Activated CD4-positive, alpha-beta T cell treated with anti-CD3 and anti-CD28 coated beads, Interleukin-10, Interleukin-2, amounts not matched to agents 100 ng/mL and 50 ng/mL, durations not matched to agents 16 hours and 8 hours (primary cell): Measurements from ENCODE around the gene TM9SF3.
"Not testable (repeated sequence)": the region's sequence is repeated elsewhere in the genome, so short reads cannot be mapped to it uniquely, and the experiment has no call there.

Experiments
- DNase-seq: peaks from one replicate; pipeline ENCODE4 v3.0.0-alpha.2; 2020

The TM9SF3 gene

DNA sequence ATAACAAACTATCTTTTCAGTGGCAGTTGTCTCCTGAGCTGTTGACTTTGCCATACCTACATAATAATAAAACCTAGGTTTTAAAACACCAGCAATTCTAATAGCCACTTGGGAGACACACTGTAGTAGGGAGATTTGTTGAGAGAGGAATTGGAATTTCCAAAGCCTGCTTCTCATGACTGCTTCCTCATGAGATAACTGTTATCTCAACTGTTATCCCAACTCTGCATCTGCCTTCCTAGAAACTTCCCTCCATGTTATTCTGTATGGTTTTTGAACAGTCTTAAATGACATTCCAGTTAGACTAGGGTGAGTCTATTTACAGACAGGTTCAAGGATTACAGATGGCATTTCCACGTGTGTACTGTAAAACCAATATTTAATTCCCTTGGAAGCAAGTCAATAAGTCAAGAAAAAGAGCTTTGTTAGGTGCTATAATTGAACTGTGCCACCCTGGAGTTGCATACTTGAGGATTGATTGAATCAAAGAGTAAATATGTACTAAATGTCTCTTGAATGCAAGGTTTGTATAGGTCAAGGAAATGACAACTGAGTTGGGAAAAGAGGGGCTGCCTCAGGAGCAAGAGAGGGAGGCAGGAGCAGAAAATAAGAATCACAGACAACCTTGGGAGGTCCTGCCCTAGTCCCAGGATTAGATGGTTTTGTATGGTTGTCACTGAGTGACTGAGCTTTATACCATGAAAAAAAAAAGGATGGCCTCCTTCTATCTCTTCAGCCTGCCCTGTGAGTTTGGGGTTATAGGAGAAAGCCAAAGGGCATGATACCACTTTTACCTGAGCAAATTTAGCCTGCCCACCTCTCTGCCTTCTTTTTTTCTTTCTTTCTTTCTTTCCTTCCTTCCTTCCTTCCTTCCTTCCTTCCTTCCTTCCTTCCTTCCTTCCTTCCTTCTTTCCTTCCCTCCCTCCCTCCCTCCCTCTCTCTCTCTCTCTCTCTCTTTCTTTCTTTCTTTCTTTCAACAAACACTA is 9.9 kb upstream of the TM9SF3 start:
- no peak for DNase-seq

DNA sequence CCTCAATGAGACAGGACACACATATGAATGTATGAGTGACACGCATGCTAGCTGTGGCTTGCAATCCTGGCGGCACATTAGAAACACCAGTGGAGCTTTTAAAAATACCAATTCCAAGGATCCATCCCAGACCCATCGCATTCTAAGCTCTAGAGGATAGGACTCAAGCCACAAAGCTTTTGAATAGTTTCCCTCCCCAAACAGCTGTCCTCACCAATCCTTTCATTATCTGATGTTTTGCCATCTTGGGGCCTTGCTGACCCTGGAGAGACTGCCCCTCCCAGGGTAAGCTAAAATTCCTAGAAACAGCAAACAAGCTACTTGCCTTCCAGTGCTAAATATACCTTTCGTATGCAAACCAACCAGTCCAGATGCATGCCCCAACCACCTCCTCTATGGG is 8.9 kb upstream of the TM9SF3 start:
- no peak for DNase-seq

DNA sequence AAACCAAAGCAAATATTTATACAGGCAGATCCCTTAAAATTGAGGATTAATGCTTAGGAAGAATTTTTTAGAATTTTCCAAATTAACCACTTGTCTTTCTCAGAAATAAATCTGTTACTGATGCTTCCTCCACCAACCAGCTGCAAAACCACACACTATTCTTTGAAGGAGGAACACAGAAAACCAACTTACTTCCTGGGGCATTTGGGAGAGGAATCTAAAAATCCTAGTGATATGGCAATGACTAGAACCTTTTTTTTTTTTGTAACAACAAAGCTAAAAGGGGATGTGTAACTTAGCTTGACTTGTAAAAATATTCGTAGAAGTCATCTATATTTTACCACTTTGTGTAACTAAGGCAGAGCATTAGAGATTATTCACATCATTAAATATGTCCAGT is 5.1 kb upstream of the TM9SF3 start:
- DNase-seq, result no peak

DNA sequence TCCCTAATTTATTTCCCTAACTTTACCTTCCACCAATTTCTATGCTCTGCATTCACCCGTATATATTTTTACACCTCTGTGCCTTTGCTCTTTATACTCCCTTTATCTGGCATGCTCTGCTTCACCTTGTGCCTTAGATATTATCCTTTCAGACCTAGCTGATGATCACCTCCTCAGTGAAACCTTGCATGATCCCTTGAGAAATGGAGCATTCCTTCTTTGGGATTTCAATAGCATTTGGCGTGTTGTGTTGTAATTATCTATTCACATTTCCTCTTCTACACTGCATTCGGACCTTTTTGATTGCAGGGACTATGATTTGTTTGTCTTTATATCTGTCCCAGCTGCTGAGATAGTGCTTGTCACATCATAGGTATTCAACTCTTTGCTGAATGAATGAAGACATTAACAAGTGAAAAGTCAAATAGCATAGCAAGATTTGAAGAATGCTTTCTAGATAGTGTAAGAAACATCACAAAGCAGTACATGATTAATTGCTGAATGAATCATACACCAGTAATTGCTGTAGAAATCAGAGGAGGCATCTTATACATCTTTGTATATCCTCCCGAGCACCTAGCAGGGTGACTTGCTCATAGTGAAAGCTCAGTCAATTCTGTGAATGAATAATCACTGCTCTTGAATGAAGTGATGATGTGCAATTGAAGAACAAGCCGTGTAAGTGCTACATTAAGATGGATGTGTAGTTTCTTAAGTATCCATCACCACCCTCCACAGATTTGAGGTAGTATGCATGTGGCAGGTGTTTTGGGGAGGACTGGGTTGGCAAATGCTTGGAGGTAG is 2.0 kb upstream of the TM9SF3 start:
- DNase-seq, result peak; percentile 94

DNA sequence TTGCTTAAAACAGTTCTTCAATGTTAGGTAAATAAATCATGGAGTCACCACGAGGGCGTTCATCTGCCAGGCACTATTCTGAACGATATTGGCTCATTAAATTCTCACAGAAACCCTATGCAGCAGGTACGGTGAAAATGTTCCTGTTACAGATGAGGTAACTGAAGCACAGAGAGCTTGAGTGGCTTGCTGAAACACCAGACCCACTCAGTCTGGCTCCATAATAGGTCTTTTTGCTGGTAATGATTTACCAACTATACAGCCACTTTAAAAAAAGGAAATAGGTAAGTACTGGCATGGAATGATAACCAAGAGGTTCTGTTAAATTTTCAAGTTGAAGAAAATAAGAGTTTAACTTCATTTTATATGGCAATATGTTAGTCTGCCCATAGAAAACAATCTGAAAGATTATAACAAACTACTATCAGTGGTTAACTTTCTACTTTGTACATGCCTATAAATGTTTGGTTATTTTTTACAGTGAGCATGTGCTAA is 1.3 kb upstream of the TM9SF3 start:
- peak; percentile 6 for DNase-seq

DNA sequence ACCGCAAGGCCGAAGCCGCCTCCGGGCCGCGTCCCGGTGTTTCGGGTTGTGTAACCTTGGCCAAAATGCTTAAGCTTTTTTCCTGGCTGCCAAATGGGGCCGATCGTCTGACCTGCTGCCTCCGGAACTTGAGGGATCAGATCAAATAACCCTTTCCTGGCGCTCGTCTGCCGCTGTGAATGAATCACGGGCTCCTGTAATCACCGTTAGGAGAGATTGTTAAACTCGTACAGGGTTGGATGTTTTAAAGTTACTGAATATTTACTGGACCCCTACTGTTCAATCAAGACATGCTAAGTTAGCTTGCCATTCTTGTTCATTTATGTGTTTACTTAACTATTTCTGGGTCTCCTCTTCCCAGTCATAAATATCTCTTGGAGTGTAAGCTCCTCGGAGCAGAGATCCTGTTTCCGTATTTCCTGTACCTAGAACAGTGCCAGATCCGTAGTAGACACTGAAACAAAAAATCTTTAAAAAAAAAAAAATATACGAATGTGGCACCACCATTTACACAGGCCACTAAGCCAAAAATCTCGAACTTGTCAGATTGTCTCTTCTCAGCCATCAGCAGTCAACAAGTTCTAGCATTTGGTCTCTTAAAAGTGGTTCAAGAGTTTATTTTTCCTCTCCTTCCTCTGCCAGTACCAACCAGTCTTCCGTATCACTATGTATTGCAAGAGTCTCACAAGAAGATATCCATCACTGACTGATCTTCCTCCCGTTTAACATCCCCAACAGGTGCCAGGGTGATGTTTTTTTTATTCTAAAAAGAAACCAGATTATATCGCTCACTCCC is 650 bp upstream of the TM9SF3 start:
- DNase-seq, result peak; percentile 66

DNA sequence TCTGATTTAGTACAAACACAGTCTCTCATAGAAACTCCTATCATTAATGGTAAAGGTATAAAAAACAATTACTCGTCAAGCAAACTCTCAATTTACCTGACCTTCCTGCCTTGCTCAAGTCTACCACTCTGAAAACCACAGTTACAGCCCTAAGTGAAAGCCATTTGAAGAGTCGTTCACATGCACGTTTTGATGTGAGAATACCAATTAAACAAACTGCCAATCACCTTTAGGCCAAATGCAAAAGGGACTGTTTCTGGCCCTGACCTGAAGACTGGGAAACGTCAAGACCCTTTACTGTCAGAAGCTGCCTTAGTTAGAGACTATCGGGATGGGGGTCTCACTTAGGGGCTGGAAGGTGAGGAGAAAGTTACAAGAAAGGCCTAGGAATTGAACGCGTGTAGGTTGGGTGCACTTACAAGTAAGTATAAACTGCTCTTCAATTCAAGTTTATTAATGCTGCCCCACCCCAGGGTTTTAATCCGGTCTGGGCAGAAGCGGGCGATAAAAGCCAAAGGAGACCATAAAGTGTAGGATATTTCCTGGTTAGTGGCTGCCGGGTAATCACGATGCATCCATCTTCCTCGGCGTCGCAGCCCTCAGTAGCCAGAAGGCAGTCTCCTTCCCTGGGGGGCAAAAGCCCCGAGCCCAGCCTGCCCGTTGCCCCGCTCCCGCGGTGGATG is 935 bp downstream of the TM9SF3 start:
- DNase-seq, result peak; percentile 41

DNA sequence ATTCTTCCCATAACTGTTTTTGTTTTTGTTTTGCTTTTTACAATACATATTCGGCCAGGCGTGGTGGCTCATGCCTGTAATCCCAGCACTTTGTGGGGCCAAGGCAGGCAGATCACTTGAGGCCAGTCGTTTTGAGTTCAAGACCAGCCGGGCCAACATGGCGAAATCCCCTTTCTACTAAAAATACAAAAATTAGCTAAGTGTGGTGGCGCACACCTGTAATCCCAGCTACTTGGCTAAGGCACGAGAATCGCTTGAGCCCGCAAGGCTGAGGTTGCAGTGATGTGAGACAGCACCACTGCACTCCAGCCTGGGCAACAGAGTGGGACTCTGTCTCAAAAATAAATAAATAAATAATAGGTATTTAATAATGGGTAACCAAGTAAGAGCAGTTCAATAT is 2.3 kb downstream of the TM9SF3 start:
- DNase-seq, result no peak

DNA sequence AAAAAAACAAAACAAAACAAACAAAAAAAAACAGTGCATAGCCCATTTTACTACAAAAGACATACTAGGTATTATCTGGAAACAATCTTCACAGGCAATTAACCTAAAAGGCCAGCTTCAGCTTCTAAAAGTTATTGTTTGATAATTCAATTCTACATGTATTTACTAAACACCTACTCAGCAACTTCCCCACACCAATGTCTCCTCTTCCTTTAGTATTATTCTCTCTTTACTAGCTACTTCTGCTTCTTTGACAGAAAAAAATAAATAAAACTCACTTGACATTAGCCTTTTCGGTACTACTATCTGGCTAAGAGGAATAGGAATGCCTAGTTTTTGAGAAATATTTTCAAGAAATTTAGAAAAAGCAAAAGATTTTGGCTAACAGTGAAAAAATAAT is 2.8 kb downstream of the TM9SF3 start:
- DNase-seq, result no peak

DNA sequence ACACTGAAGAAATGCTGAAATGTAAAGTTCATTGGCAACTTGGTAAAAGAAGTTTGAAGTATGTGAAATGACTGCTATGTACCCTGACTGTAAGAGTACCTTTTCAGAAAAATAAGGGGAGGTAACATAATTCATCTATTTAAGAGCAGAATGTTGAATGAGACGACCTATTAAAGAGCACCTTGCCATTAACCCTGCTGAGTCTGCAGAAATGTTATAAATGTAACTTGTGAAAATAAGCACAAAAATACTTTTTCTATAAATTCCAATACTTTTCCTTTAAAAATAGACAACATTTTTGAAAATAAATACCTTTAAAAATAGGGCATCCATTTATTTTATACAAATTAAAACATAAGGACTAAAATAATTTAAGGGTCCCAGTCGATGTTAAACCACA is 7.7 kb downstream of the TM9SF3 start:
- DNase-seq, result no peak

DNA sequence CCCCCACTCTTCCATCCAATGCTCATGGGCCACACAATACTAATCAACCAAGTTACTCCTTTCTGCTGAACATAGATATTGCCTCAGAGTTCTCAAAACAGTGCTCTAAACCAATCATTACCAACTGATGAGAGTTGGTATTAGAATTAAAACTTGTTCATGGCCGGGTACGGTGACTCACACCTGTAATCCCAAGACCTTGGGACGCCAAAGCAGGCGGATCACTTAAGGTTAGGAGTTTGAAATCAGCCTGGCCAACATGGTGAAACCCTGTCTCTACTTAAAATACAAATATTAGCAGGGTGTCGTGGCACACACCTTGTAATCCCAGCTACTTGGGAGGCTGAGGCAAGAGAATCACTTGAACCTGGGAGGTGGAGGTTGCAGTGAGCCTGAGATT is 8.2 kb downstream of the TM9SF3 start:
- DNase-seq, result no peak

DNA sequence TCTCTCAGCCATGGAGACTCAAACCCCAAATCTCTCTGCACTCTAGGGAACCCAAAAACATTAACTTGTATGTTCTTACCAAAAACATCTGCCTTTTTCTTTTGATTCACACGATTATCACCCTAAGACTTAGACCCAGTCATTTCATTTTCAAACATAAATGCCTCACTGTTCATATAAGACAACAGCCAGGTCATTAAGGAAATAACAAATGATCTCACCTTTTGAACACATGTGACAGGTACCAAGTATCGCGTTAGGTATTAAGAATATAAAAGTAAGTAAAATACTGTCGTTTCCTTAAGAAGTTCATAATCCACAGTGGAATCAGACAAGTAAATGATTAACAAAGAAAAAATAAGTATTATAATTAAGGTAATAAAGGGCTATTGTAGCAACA is 8.8 kb downstream of the TM9SF3 start:
- no peak for DNase-seq

DNA sequence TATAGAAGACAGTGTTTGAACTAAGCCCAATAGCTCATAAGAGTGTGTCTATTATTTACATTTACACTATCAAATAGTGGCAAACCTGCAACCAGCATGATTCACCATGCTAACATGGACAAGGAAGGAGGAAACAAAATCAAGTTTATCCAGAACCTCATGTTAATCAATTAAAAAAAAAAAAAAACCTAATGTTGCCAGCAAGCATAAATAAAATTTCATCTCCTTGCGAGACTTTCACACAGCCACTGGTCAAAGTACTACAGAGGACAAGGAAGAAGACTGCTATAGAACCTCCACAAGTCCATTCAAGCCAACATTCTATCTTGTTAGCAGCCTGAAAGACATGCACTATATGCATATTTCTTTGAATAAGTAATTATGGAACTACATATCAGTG is 9.7 kb downstream of the TM9SF3 start:
- no peak for DNase-seq

DNA sequence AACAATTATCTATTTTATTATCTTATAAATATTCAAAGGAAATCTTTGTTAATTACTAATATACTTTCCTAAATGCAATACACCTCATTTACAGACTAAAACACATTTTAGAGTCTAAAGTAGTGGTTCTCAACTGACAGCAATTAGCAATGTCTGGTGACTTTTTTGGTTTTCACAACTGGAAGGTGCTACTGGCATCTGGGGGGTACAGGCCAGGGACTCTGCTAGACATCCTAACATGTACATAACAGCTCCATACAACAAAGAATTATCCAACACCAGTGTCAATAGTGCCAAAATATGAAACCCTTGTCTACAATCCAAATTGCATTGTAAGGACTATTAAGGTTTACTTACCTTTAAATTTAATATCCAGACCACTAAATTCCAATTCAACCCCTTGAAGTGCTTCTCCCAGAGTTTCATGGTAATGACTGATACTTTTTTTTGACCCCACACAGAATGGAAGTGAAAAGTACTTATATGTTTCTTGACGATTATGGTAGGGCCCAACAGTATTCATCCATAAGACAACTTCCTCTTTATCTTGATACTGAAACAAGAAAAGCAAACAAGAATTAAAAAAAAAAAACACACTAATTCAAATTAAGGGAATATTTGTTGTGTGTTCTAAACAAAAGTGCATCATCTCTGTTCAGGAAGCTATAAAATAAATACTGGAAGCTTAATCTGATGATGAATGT is 10.4 kb downstream of the TM9SF3 start:
- DNase-seq, result no peak

DNA sequence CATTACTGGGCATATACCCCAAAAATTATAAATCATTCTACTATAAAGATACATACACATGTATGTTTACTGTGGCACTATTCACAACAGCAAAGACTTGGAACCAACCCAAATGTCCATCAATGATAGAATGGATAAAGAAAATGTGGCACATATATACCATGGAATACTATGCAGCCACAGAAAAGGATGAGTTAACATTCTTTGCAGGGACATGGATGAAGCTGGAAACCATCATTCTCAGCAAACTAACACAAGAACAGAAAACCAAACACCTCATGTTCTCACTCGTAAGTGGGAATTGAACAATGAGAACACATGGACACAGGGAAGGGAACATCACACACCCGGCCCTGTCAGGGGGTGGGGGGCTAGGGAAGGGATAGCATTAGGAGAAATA is 12.2 kb downstream of the TM9SF3 start:
- DNase-seq, result not testable (repeated sequence)

DNA sequence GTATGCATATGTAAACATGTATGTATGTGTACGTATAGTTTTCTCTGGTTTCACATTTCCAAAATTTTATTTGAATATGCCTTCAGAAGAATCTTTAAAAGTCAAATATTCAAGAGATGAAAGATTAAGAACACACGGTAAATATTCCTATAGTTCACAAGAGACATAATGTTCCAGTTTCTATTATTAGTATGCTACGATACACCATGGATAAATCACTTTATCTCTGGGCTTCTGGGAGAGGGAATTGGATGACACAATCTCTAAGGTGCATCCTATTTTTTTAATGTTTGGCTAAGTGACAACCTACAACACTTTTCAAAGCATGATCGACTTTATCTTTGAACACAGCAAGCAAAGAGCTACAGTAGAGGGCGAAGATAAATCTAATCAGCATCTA is 13.8 kb downstream of the TM9SF3 start:
- no peak for DNase-seq

DNA sequence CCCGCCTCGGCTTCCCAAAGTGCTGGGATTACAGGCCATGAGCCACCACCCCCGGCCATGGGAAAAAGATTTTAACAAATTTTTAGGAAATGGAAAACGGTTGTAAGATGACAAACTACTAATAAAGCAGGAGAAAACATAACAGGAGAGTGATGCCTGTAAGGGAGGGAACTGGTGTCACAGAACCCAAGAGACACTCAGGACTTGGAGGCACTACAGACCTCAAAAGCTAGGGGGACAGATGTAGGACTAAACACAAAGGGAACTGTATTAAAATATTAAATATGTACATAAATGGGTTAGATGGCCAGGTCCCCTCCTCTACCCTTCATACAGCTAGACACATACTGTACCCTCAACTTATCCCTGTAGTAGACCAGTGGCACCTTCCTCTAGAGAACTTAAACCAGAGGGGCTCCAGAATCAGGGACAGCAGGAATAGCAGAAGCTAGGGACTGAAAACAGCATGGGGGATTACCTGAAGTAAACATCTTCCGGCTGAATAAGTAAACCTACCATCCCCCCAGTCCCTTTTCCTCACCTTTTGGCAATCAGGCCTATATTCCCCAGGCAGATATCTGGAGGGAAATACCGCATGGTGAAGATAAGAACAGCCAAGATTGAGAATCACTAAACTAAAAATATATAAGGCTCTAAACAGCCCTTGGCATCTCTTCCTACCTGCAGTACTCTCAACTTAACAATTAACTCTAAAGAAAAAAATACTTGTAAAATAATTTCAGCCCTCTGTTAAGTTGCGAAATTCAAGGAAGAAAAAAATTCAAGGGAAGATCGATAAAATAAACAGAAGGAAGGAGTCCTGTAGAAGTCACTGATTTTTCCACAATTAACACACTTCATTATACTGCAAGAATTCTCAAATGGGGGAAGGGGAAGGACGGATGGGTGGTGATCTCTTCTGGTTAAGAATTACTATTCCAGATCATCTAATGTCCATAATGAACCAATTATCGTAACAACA is 15.5 kb downstream of the TM9SF3 start:
- no peak for DNase-seq

DNA sequence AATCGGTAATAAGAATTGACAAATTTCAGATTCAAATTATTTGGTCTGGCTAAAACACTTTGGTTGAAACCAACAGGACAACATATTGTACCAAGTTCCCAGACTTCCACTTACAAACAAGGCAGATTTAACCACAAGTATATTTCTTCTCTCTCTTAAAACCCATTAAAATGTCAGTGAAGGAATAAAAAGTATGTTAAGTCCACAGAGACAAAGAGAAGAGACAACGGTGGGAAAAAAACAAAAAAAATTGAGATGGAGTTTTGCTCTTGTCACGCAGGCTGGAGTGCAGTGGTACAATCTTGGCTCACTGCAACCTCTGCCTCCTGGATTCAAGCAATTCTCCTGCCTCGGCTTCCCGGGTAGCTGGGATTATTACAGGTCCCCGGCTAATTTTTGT is 16.3 kb downstream of the TM9SF3 start:
- no peak for DNase-seq

DNA sequence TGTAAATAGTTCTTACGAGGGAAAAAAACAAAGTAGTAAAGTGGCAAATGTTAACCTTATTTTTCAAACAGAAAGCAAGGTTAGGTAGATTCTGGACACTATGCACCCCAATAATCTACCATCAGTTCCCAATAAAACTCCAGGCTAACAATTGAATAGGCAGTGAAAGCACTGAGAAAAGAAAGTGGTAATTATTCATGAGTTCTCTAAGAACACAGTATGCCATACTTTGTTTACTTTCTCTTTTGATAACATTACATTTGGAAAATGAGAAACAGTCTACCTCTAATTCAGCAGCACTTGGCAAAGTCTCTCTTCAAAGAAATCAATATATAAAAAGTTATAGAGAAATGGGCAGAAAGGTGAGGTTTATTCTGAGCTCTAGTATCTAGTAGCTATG is 18.4 kb downstream of the TM9SF3 start:
- no peak for DNase-seq

DNA sequence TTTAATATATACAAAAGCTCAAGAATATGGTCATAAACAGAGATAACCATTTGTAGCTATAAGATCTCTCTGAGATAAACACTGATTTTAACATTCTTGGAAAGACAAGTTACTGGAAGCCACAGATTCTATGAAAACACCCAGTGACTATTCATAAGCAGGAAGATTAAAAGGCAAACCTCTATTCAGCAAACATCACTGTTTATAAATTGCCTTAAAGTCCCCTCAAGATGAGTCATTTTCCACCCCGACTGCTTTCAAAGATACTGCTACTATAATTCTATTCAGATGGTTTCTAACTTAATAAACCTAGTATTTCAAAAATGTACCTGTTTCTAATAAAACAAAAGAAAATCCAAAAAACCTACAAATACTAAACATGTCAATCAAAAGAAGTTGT is 21.0 kb downstream of the TM9SF3 start:
- peak; percentile 48 for DNase-seq
